CD14-positive monocyte (primary cell): ENCODE data around the gene LMBRD1. TPM values are rescaled to one million over a fixed set of nuclear protein-coding genes. Genes with fewer than 3 reads are reported as not detected.

Experiments used
- DNase-seq, 3 donors: peaks; one replicate each; pipeline ENCODE4 v3.0.0-alpha.2; 2011 to 2022
- H2AFZ ChIP-seq: 2 replicates; pipeline ENCODE4 v1.6.0; 2012; ENCODE audit warnings: mild to moderate bottlenecking, low read depth, low read length, inconsistent platforms; ENCODE audit not compliant: insufficient read depth, poor library complexity, severe bottlenecking
- H3K27ac ChIP-seq, 2 donors: 1 replicate in 1 of 2; 2 replicates in 1 of 2; pipeline ENCODE4 v1.5.1; 2012 to 2013; ENCODE audit warnings: low read length in 2 of 2, control low read depth in 1 of 2, inconsistent platforms in 1 of 2, low read depth in 1 of 2, mild to moderate bottlenecking in 1 of 2
- H3K27me3 ChIP-seq, 2 donors: one replicate each; pipeline versions ENCODE4 v1.6.0 to v1.6.1; 2011 to 2013; ENCODE audit warnings: low read length in 2 of 2; ENCODE audit not compliant: control insufficient read depth in 2 of 2, insufficient read depth in 2 of 2
- H3K36me3 ChIP-seq, 2 donors: replicated peaks in 1 of 2; 1 replicate in 1 of 2; 2 replicates in 1 of 2; pipeline versions ENCODE4 v1.5.1 to v1.6.1; 2012 to 2013; ENCODE audit warnings: low read length in 2 of 2, control low read depth in 1 of 2, inconsistent platforms in 1 of 2, mild to moderate bottlenecking in 1 of 2; ENCODE audit not compliant: insufficient read depth in 2 of 2, control insufficient read depth in 1 of 2
- H3K4me1 ChIP-seq, 2 donors: 1 replicate in 1 of 2; 2 replicates in 1 of 2; pipeline versions ENCODE4 v1.5.1 to v1.6.1; 2012 to 2013; ENCODE audit warnings: low read length in 2 of 2, control low read depth in 1 of 2, inconsistent platforms in 1 of 2, mild to moderate bottlenecking in 1 of 2, moderate library complexity in 1 of 2; ENCODE audit not compliant: insufficient read depth in 2 of 2, control insufficient read depth in 1 of 2
- H3K4me2 ChIP-seq: replicated peaks from 2 replicates; pipeline ENCODE3; 2012; ENCODE audit warnings: low read length, moderate library complexity, mild to moderate bottlenecking; ENCODE audit not compliant: poor library complexity, severe bottlenecking; ENCODE audit errors: extremely low read depth
- H3K4me3 ChIP-seq, 3 experiments: fragments of 200-600 bp in 1 of 3; sonication (generic) in 1 of 3; replicated peaks in 1 of 3; 1 replicate in 2 of 3; 2 replicates in 1 of 3; pipeline ENCODE4 v1.5.1; 2011 to 2013; ENCODE audit warnings: low read length in 3 of 3, mild to moderate bottlenecking in 3 of 3, control low read depth in 2 of 3, low read depth in 2 of 3, inconsistent platforms in 1 of 3, moderate library complexity in 1 of 3
- H3K79me2 ChIP-seq: 2 replicates; pipeline ENCODE4 v1.6.0; 2012; ENCODE audit warnings: mild to moderate bottlenecking, control low read depth, inconsistent platforms, low read length, moderate library complexity; ENCODE audit not compliant: insufficient read depth
- H3K9ac ChIP-seq: 2 replicates; pipeline ENCODE4 v1.6.0; 2017; ENCODE audit warnings: low read length, mild to moderate bottlenecking; ENCODE audit not compliant: insufficient read depth, poor library complexity, severe bottlenecking
- H3K9me3 ChIP-seq, 2 donors: replicated peaks in 1 of 2; 1 replicate in 1 of 2; 2 replicates in 1 of 2; pipeline versions ENCODE4 v1.5.1 to v1.6.1; 2012 to 2013; ENCODE audit warnings: low read length in 2 of 2, control low read depth in 1 of 2; ENCODE audit not compliant: control insufficient read depth in 1 of 2, insufficient read depth in 1 of 2
- H4K20me1 ChIP-seq: 2 replicates; pipeline ENCODE4 v1.6.0; 2012; ENCODE audit warnings: mild to moderate bottlenecking, low read length, control low read depth, moderate library complexity; ENCODE audit not compliant: insufficient read depth
- H3K27ac Mint-ChIP-seq, 7 donors: one replicate each; pipeline ENCODE4 v1.8.0; 2020; ENCODE audit warnings: mild to moderate bottlenecking in 7 of 7, mixed read lengths in 7 of 7, moderate library complexity in 6 of 7, inconsistent platforms in 2 of 7
- H3K27me3 Mint-ChIP-seq, 3 donors: one replicate each; pipeline ENCODE4 v1.8.0; 2021 to 2022; ENCODE audit warnings: low read depth in 3 of 3, mild to moderate bottlenecking in 3 of 3, mixed read lengths in 3 of 3, moderate library complexity in 3 of 3, inconsistent platforms in 1 of 3
- H3K36me3 Mint-ChIP-seq, 2 donors: one replicate each; pipeline ENCODE4 v1.8.0; 2020; ENCODE audit warnings: mixed read lengths in 2 of 2, inconsistent platforms in 1 of 2, mild to moderate bottlenecking in 1 of 2
- H3K4me1 Mint-ChIP-seq: one replicate; pipeline ENCODE4 v1.8.0; 2020; ENCODE audit warnings: mild to moderate bottlenecking, mixed read lengths
- H3K4me3 Mint-ChIP-seq, 2 donors: one replicate each; pipeline ENCODE4 v1.8.0; 2020; ENCODE audit warnings: mild to moderate bottlenecking in 2 of 2, mixed read lengths in 2 of 2, moderate library complexity in 1 of 2
- H3K9me3 Mint-ChIP-seq, 7 donors: one replicate each; pipeline ENCODE4 v1.8.0; 2020 to 2022; ENCODE audit warnings: mixed read lengths in 7 of 7, mild to moderate bottlenecking in 6 of 7, moderate library complexity in 6 of 7, inconsistent platforms in 2 of 7
- CTCF ChIP-seq: fragments of 200-600 bp; IDR thresholded peaks from one replicate; pipeline ENCODE4 v1.8.0; 2022; ENCODE audit warnings: antibody characterized with exemption, mild to moderate bottlenecking
- WGBS: methylation state at CpG from one replicate; pipeline ENCODE4 v1.1.5; 2013; ENCODE audit warnings: missing lambda C conversion rate; ENCODE audit not compliant: insufficient coverage; 5-methylcytosine and 5-hydroxymethylcytosine counted together
- intact Hi-C, 2 donors: fragments of 100-400 bp; cut with micrococcal nuclease; formaldehyde crosslinking; loops; one replicate each; pipeline versions ENCODE4 v1.15.0 to v1.15.1; 2023
- polyA plus RNA-seq, 3 donors: library from polyadenylated mRNA; depleted of rRNA in 1 of 3; unstranded in 2 of 3; stranded (reverse) in 1 of 3; fragments of 300-500 nt in 2 of 3; fragments of >200 nt in 1 of 3; fragmentation: Illumina TruSeq in 2 of 3; gene quantifications; 1 replicate in 2 of 3; 2 replicates in 1 of 3; pipeline ENCODE4 v1.2.3, GENCODE V29; 2012 to 2021

LMBRD1 gene
- polyA plus RNA-seq, 3 donors, result 24.7 to 71.6 (median 64.2) TPM

- no peak for DNase-seq
- Mint-ChIP-seq H3K27me3 (peaks cover 0 to 2% (median 0%) of the 10 kb centered on the region in 3 donors), H3K4me3 (no peak overlapping the region), H3K36me3 (peaks cover 54 to 65% of the 10 kb centered on the region in 2 donors), H3K9me3 (peaks cover 0 to 2% (median 0%) of the 10 kb centered on the region in 7 donors), H3K4me1 (peaks cover 4% of the 10 kb centered on the region), H3K27ac (peak overlapping the region in 1 of 7 donors; percentile 33)
- Histone ChIP-seq H3K4me1 (no peaks in the 10 kb centered on the region), H3K9me3 (no peaks in the 10 kb centered on the region), H3K4me2 (no peak overlapping the region), H3K27me3 (no peaks in the 10 kb centered on the region), H2AFZ (no peak overlapping the region), H4K20me1 (peaks cover 65% of the 10 kb centered on the region), H3K4me3 (no peak overlapping the region), H3K9ac (no peak overlapping the region), H3K36me3 (peaks cover 12 to 58% of the 10 kb centered on the region in 2 donors), H3K27ac (no peak overlapping the region), H3K79me2 (no peaks in the 10 kb centered on the region)
- no CpG with 5 or more reads among the region's 4 CpGs for WGBS
- no peak for TF ChIP-seq CTCF
- intact Hi-C loops, result no loop called here
These were observed 21.8 kb downstream of the LMBRD1 start for GRCh38 chr6:69774740-69775584.

GRCh38 chr6:69771158-69771906 lies 25.5 kb downstream of the LMBRD1 start:
- Histone ChIP-seq H3K27ac (no peak overlapping the region), H3K9ac (no peak overlapping the region), H3K79me2 (no peaks in the 10 kb centered on the region), H4K20me1 (peaks cover 54% of the 10 kb centered on the region), H3K9me3 (no peaks in the 10 kb centered on the region), H3K4me3 (no peak overlapping the region), H3K4me1 (no peaks in the 10 kb centered on the region), H3K27me3 (no peaks in the 10 kb centered on the region), H3K4me2 (no peak overlapping the region), H3K36me3 (peaks cover 2 to 33% of the 10 kb centered on the region in 2 donors), H2AFZ (no peak overlapping the region)
- H3K36me3 Mint-ChIP-seq, result peaks cover 32 to 47% of the 10 kb centered on the region in 2 donors
- intact Hi-C loops, result no loop called here
- H3K4me1 Mint-ChIP-seq, result peaks cover 4% of the 10 kb centered on the region
- no peak overlapping the region for H3K4me3 Mint-ChIP-seq
- no peak overlapping the region for H3K27ac Mint-ChIP-seq
- no CpG with 5 or more reads among the region's 5 CpGs for WGBS
- TF ChIP-seq CTCF, result no peak
- H3K9me3 Mint-ChIP-seq, result peaks cover 0 to 2% (median 0%) of the 10 kb centered on the region in 7 donors
- DNase-seq, result no peak
- H3K27me3 Mint-ChIP-seq, result peaks cover 0 to 2% (median 0%) of the 10 kb centered on the region in 3 donors
